Effector memory CD8-positive, alpha-beta T cell (primary cell): ENCODE data around the gene JPT1.
"Not testable (repeated sequence)": the region's sequence is repeated elsewhere in the genome, so short reads cannot be mapped to it uniquely, and the experiment has no call there.

Experiments
- ATAC-seq: fragments of 150-1000 bp; cut with Tn5 transposase; replicated peaks from 2 replicates; pipeline ENCODE4 v1.10.0; 2021; ENCODE audit warnings: mild to moderate bottlenecking, moderate library complexity
- DNase-seq, 3 experiments: peaks; one replicate each; pipeline ENCODE4 v3.0.0; 2021
- H3K27ac Mint-ChIP-seq, 2 donors: one replicate each; pipeline ENCODE4 v1.8.0; 2022; ENCODE audit warnings: mild to moderate bottlenecking in 2 of 2, mixed read lengths in 2 of 2, moderate library complexity in 2 of 2
- H3K27me3 Mint-ChIP-seq, 2 donors: one replicate each; pipeline ENCODE4 v1.8.0; 2022; ENCODE audit warnings: mixed read lengths in 2 of 2
- H3K36me3 Mint-ChIP-seq: one replicate; pipeline ENCODE4 v1.8.0; 2022; ENCODE audit warnings: mild to moderate bottlenecking, moderate library complexity, mixed read lengths; ENCODE audit not compliant: insufficient read depth
- H3K4me1 Mint-ChIP-seq, 2 donors: one replicate each; pipeline ENCODE4 v1.8.0; 2022; ENCODE audit warnings: low read depth in 2 of 2, mixed read lengths in 2 of 2
- H3K4me3 Mint-ChIP-seq, 2 donors: one replicate each; pipeline ENCODE4 v1.8.0; 2022; ENCODE audit warnings: mild to moderate bottlenecking in 2 of 2, mixed read lengths in 2 of 2, moderate library complexity in 2 of 2
- H3K9me3 Mint-ChIP-seq, 2 donors: one replicate each; pipeline ENCODE4 v1.8.0; 2022; ENCODE audit warnings: mixed read lengths in 2 of 2

JPT1 gene

GRCh38 chr17:75176625-75177024 is 22.3 kb upstream of the JPT1 start:
- Mint-ChIP-seq H3K9me3 (no peaks in the 10 kb centered on the region), H3K27ac (no peak overlapping the region), H3K4me3 (peak overlapping the region in 1 of 2 donors; percentile 29), H3K4me1 (peaks cover 13 to 22% of the 10 kb centered on the region in 2 donors), H3K27me3 (no peaks in the 10 kb centered on the region), H3K36me3 (peaks cover 93% of the 10 kb centered on the region)
- no peak for DNase-seq
- no peak for ATAC-seq

DNA sequence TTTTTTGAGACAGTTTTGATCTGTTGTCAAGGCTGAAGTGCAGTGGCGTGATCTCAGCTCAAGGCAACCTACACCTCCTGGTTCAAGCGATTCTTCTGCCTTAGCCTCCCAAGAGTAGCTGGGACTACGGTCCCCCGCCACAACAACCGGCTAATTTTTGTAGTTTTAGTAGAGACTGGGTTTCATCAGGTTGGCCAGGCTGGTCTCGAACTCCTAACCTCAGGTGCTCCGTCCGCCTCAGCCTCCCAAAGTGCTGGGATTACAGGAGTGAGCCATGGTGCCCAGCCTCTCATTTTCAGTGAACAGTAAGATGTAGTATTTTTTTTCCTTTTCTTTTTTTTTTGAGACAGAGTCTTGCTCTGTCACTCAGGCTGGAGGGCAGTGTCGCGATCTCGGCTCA is 20.7 kb upstream of the JPT1 start:
- H3K36me3 Mint-ChIP-seq = peaks cover 92% of the 10 kb centered on the region
- ATAC-seq = no peak

GRCh38 chr17:75173526-75173925 is 19.2 kb upstream of the JPT1 start:
- Mint-ChIP-seq H3K27me3 (no peaks in the 10 kb centered on the region), H3K27ac (peak overlapping the region; percentile 44 to 77), H3K36me3 (peaks cover 91% of the 10 kb centered on the region), H3K9me3 (no peaks in the 10 kb centered on the region), H3K4me1 (peaks cover 7 to 8% of the 10 kb centered on the region in 2 donors), H3K4me3 (no peak overlapping the region)
- ATAC-seq (no peak), DNase-seq (no peak)

More for the DNA sequence above, 20.7 kb upstream of the JPT1 start:
- no peaks in the 10 kb centered on the region for H3K9me3 Mint-ChIP-seq
- no peaks in the 10 kb centered on the region for H3K27me3 Mint-ChIP-seq
- no peak overlapping the region for H3K4me3 Mint-ChIP-seq
- H3K27ac Mint-ChIP-seq = peak overlapping the region in 1 of 2 donors; percentile 69
- DNase-seq = no peak
- peaks cover 10 to 13% of the 10 kb centered on the region in 2 donors for H3K4me1 Mint-ChIP-seq

- no peak for DNase-seq
- Mint-ChIP-seq H3K27me3 (no peaks in the 10 kb centered on the region), H3K36me3 (peaks cover 85% of the 10 kb centered on the region), H3K27ac (peak overlapping the region in 1 of 2 donors; percentile 58), H3K9me3 (no peaks in the 10 kb centered on the region), H3K4me3 (no peak overlapping the region), H3K4me1 (peaks cover 4 to 8% of the 10 kb centered on the region in 2 donors)
- ATAC-seq = no peak
These were observed 14.7 kb upstream of the JPT1 start for GRCh38 chr17:75168998-75169397.

DNA sequence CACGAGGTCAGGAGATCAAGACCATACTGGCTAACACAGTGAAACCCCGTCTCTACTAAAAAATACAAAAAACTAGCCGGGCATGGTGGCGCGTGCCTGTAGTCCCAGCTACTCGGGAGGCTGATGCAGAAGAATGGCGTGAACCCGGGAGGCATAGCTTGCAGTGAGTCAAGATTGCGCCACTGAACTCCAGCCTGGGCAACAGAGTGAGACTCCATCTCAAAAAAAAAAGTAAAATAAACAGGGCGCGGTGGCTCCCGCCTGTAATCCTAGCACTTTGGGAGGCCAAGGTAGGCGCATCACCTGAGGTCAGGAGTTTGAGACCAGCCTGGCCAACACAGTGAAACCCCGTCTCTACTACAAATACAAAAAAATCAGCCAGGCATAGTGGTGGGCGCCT is 10.3 kb upstream of the JPT1 start:
- not testable (repeated sequence) for H3K9me3 Mint-ChIP-seq, ATAC-seq, H3K27ac Mint-ChIP-seq, H3K27me3 Mint-ChIP-seq, H3K4me3 Mint-ChIP-seq, DNase-seq, H3K4me1 Mint-ChIP-seq
- H3K36me3 Mint-ChIP-seq = peaks cover 56% of the 10 kb centered on the region

DNA sequence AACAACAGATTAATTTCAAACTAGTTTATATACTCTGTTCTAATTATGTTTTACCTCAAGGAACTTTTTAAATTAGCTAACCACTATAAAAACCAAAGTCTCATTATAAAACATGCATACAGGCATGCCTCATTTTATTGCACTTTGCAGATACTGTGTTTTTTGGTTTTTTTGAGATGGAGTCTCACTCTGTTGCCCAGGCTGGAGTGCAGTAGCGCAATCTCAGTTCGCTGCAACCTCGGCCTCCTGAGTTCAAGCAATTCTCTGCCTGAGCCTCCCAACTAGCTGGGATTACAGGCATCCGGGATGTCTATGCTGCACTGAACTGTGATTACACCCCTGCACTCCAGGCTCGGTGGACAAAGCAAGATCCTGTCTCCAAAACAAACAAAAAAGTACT is 8.8 kb upstream of the JPT1 start:
- DNase-seq = no peak
- Mint-ChIP-seq H3K27me3 (no peaks in the 10 kb centered on the region), H3K4me1 (no peaks in the 10 kb centered on the region), H3K9me3 (no peaks in the 10 kb centered on the region), H3K27ac (no peak overlapping the region), H3K4me3 (no peak overlapping the region), H3K36me3 (peaks cover 42% of the 10 kb centered on the region)
- ATAC-seq = no peak

- DNase-seq (no peak), ATAC-seq (no peak)
- Mint-ChIP-seq H3K27ac (peak overlapping the region in 1 of 2 donors; percentile 71), H3K36me3 (peaks cover 30% of the 10 kb centered on the region), H3K9me3 (no peaks in the 10 kb centered on the region), H3K27me3 (no peaks in the 10 kb centered on the region), H3K4me1 (no peaks in the 10 kb centered on the region), H3K4me3 (no peak overlapping the region)
These were observed 5.9 kb upstream of the JPT1 start for GRCh38 chr17:75160211-75160610.

DNA sequence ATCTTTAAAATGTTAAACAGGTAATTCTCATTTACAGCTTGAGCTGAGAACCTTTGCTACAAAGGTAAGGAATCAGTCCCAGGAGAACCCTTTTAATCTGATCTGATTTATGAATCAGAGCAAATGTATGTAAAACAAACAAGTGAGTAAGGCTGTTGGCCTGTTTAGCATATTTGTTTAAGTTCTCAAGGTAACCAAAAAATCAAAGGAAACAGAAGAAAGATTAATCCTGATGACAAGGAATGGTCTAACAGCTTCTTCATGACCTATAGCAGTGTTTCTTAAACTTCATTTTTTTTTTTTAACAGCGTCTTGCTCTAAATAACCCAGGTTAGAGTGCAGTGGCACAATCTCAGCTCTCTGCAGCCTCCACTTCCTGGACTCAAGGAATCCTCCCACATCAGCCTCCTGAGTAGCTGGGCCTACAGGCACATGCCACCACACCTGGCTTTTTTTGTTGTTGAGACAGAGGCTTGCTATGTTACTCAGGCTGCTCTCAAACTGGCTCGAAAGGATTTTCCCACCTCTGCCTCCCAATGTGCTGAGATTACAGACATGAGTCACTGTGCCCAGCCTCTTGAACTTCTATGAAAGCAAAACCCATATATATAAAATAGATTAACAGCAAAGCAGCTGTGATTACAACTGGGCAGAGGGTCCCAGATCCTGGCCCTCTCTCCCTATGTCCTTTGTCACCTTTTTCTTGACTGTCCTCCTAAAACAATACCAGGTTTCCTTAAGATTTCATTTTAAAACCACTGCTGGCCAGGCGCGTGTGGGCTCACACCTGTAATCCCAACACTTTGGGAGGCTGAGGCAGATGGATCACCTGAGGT is 5.1 kb upstream of the JPT1 start:
- Mint-ChIP-seq H3K4me1 (peaks cover 4 to 5% of the 10 kb centered on the region in 2 donors), H3K36me3 (peaks cover 31% of the 10 kb centered on the region), H3K4me3 (no peak overlapping the region), H3K9me3 (no peaks in the 10 kb centered on the region), H3K27ac (peak overlapping the region in 1 of 2 donors; percentile 71), H3K27me3 (no peaks in the 10 kb centered on the region)
- ATAC-seq = no peak
- DNase-seq = no peak

DNA sequence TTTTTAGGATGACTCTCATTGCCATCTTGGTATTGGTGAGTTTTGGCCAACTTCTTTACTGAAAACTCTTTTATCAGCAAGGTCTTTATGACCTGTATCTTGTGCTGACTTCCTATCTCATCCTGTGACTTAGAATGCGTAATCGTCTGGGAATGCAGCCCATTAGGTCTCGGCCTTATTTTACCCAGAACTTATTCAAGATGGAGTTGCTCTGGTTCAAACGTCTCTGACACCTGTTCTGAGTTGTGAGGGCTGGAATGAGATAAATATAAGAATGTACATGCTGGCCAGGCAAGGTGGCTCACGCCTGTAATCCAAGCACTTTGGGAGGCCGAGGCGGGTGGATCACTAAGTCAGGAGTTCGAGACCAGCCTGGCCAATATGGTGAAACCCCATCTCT is 4.2 kb upstream of the JPT1 start:
- H3K4me3 Mint-ChIP-seq, H3K27ac Mint-ChIP-seq, ATAC-seq, H3K27me3 Mint-ChIP-seq, H3K9me3 Mint-ChIP-seq, DNase-seq, H3K4me1 Mint-ChIP-seq: not testable (repeated sequence)
- peaks cover 33% of the 10 kb centered on the region for H3K36me3 Mint-ChIP-seq

DNA sequence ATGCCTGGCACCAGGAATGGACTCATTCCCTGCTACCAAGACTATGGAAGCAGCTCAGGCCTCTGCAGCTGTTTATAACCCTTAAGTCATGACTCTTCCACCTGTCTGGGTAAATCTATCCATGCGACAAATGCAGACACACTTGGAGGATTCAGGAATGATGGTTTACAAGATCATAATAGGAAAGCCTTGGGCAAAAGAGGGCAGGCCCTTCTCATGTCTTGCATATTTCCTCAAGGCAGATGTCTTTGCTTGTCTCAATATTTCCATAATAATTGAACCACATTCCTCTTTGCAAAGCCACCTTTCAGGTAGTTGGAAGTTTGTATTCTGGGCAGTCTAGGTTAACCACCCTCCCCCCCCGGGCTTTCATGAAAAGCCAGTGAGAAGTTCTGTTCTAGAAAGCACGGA is 884 bp upstream of the JPT1 start:
- peak overlapping the region; percentile 18 to 96 for H3K4me3 Mint-ChIP-seq

DNA sequence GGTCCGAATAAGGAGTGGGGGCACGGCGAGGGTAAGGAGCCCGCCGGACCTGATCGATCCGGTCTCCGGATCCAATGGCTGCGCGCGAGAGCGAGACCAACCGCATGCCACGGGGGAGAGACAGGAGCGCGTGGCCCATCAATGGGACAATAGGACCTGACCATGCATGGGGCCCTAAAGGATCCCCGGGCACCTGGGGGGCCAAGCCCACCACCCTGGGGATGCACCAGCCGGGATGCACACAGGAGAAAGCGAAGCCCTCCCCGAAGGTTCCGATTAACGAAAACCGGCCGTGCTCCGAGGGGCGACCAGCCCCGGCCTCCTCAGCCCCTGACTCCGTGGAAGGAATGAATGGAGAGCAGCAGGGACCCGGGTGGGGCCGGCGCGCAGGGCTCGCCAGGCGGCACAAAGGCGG is 525 bp downstream of the JPT1 start:
- Mint-ChIP-seq H3K4me3 (peak overlapping the region; percentile 89 to 96), H3K27ac (peak overlapping the region; percentile 79 to 94), H3K27me3 (no peaks in the 10 kb centered on the region), H3K36me3 (peaks cover 33% of the 10 kb centered on the region), H3K9me3 (no peaks in the 10 kb centered on the region), H3K4me1 (peaks cover 20 to 31% of the 10 kb centered on the region in 2 donors)
- ATAC-seq (no peak), DNase-seq (no peak)

More for the DNA sequence above, 884 bp upstream of the JPT1 start:
- peaks cover 20 to 26% of the 10 kb centered on the region in 2 donors for H3K4me1 Mint-ChIP-seq
- DNase-seq (no peak), ATAC-seq (no peak)
- H3K9me3 Mint-ChIP-seq = no peaks in the 10 kb centered on the region
- H3K27me3 Mint-ChIP-seq = no peaks in the 10 kb centered on the region
- peak overlapping the region in 1 of 2 donors; percentile 79 for H3K27ac Mint-ChIP-seq
- H3K36me3 Mint-ChIP-seq = peaks cover 28% of the 10 kb centered on the region

- ATAC-seq = no peak
These were observed 1.2 kb downstream of the JPT1 start for GRCh38 chr17:75152922-75153779.

DNA sequence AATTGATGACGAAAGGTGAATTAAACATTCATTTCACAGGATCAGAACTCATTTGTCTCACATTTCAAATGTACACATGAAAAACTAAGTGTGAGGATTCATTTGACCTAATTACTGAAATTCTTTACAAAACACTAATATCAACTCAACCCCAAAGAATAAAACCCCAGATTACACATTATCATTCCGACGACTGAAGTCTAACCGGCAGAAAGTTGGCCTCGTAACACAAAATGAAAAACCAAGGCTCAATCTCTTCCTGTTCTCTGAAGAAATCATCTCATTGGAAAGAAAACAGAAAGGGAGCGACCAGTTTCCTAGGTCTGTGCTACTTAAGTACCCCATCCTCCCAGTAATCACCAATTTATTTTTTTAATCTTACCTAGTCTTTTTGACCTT is 1.8 kb downstream of the JPT1 start:
- H3K4me1 Mint-ChIP-seq = peaks cover 20 to 38% of the 10 kb centered on the region in 2 donors
- H3K27me3 Mint-ChIP-seq = no peaks in the 10 kb centered on the region
- no peaks in the 10 kb centered on the region for H3K9me3 Mint-ChIP-seq
- peak overlapping the region in 1 of 2 donors; percentile 79 for H3K27ac Mint-ChIP-seq
- no peak for ATAC-seq
- H3K36me3 Mint-ChIP-seq = peaks cover 36% of the 10 kb centered on the region
- peak overlapping the region; percentile 89 to 96 for H3K4me3 Mint-ChIP-seq
- no peak for DNase-seq

More at GRCh38 chr17:75152922-75153779, 1.2 kb downstream of the JPT1 start:
- peaks cover 20 to 37% of the 10 kb centered on the region in 2 donors for H3K4me1 Mint-ChIP-seq
- no peaks in the 10 kb centered on the region for H3K9me3 Mint-ChIP-seq
- peak overlapping the region; percentile 89 to 96 for H3K4me3 Mint-ChIP-seq
- peak overlapping the region; percentile 79 to 94 for H3K27ac Mint-ChIP-seq
- H3K27me3 Mint-ChIP-seq = no peaks in the 10 kb centered on the region
- no peak for DNase-seq
- H3K36me3 Mint-ChIP-seq = peaks cover 34% of the 10 kb centered on the region
